ENCODE data around the gene MAN2A2. TPM values are rescaled to one million over a fixed set of nuclear protein-coding genes. Genes with fewer than 3 reads are reported as not detected.

MAN2A2 gene
- total RNA-seq, 1 experiment from 2014 or later = 64.9 TPM

DNA sequence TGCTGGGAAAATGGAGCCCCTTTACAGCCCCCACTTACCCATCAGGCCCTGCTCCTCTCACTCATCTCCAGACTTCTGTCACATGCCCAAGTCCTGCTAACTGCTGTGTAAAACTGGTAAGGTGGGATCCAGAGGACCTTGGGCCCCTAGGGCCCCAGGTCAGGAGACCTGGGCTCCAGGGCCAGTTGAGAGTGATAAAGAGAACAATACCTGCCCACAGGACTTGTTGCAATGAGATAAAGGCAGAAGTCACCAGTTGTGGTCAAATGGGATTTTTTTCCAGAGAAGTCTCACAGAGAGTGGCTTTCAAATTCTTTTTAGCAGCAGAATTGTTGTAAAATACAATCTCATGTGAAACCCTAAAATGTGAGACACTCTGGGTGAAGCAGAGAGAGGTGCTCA, 34.0 kb upstream of the MAN2A2 start:
- ChIA-PET POLR2A (interaction anchor here (1.0 kb wide), 1 partner anchor 152 kb away, joined by 3 read pairs; the partner anchor contains the start of gene BLM), CTCF (interaction anchor here (1.2 kb wide), 1 partner anchor 17 kb away, joined by 4 read pairs; no protein-coding TSS in a partner anchor)
- no peak for TF ChIP-seq CTCF (IDR thresholded peaks at IDR 0.05; ENCODE audit: insufficient read depth in 1 of 2, low read depth in 1 of 2, low read length in 1 of 2, severe bottlenecking in 1 of 2, unreplicated experiment in 1 of 2)
- Mint-ChIP-seq H3K27me3 (ENCODE audit: insufficient read depth, unreplicated experiment) (no peaks in the 10 kb centered on the region), H3K36me3 (ENCODE audit: insufficient read depth, unreplicated experiment) (peaks cover 12% of the 10 kb centered on the region), H3K27ac (ENCODE audit: unreplicated experiment) (peak overlapping the region; percentile 64), H3K4me3 (ENCODE audit: unreplicated experiment) (peak overlapping the region; percentile 71), H3K4me1 (ENCODE audit: low read depth, unreplicated experiment) (peaks cover 38% of the 10 kb centered on the region), H3K9me3 (ENCODE audit: unreplicated experiment) (no peaks in the 10 kb centered on the region)
- Histone ChIP-seq H3K36me3 (ENCODE audit: control insufficient read depth, insufficient read depth, low read length) (no peaks in the 10 kb centered on the region), H3K27me3 (replicated peaks; ENCODE audit: control insufficient read depth, insufficient read depth, low read length) (no peaks in the 10 kb centered on the region), H3K4me1 (peaks cover 60% of the 10 kb centered on the region), H3K9me3 (no peaks in the 10 kb centered on the region), H3K4me3 (ENCODE audit: low read depth, low read length) (no peak overlapping the region)
- no TSS peak for BruUV-seq (replicated peaks)
- intact Hi-C loops (cut with micrococcal nuclease; ENCODE audit: unreplicated experiment) = no loop called here
- no peak for DNase-seq

DNA sequence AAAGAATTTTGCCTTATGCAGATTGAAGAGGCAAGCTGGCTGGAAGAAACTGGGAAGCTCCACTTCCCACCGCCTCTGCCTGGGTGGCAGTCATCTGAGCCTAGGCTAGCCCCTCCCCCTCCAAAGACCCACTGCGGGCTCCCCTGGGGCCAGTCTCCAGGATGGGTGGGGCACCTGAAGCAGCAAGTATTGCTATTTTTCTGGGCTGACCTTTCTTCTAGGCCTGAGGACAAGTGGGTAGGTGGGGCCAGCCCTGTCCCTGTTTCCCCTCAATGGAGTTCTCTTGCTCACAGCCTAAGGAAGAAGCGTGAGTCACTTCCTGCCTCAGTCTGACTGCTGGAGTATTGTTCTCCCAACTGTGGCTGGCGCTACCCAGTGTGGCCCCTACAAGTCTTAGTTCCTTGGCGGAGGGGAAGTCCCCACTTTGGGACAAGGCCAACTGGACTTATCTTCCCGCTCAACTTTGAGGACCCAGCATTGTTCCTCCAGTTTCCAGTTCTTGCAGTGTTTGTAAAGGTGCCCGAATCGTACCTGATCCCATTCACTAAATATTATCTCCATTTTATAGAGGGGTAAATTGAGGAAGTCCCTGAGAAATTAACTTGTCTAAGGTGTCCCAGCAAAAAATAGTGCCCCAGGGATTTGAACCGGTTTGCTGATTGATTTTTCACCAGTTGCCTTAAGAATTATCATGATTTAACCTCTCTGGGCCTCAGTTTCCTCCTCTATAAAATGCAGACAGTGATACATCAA, 33.3 kb upstream of the MAN2A2 start:
- Histone ChIP-seq H3K27me3 (replicated peaks; ENCODE audit: control insufficient read depth, insufficient read depth, low read length) (no peaks in the 10 kb centered on the region), H3K36me3 (ENCODE audit: control insufficient read depth, insufficient read depth, low read length) (no peaks in the 10 kb centered on the region), H3K4me1 (peaks cover 66% of the 10 kb centered on the region), H3K9me3 (no peaks in the 10 kb centered on the region), H3K4me3 (ENCODE audit: low read depth, low read length) (no peak overlapping the region)
- intact Hi-C loops (cut with micrococcal nuclease; ENCODE audit: unreplicated experiment) = loop anchor here (5.0 kb wide), 2 partner anchors 47 to 222 kb away; no protein-coding TSS in a partner anchor
- ChIA-PET CTCF (no interaction called here), POLR2A (interaction anchor here (1.0 kb wide), 1 partner anchor 153 kb away, joined by 3 read pairs; the partner anchor contains the start of gene BLM)
- Mint-ChIP-seq H3K27ac (ENCODE audit: unreplicated experiment) (peak overlapping the region; percentile 64), H3K36me3 (ENCODE audit: insufficient read depth, unreplicated experiment) (peaks cover 12% of the 10 kb centered on the region), H3K4me1 (ENCODE audit: low read depth, unreplicated experiment) (peaks cover 38% of the 10 kb centered on the region), H3K4me3 (ENCODE audit: unreplicated experiment) (peak overlapping the region; percentile 71), H3K9me3 (ENCODE audit: unreplicated experiment) (no peaks in the 10 kb centered on the region), H3K27me3 (ENCODE audit: insufficient read depth, unreplicated experiment) (no peaks in the 10 kb centered on the region)
- no peak for TF ChIP-seq CTCF (IDR thresholded peaks at IDR 0.05; ENCODE audit: insufficient read depth in 1 of 2, low read depth in 1 of 2, low read length in 1 of 2, severe bottlenecking in 1 of 2, unreplicated experiment in 1 of 2)
- DNase-seq = peak; percentile 60 to 78
- no TSS peak for BruUV-seq (replicated peaks)

DNA sequence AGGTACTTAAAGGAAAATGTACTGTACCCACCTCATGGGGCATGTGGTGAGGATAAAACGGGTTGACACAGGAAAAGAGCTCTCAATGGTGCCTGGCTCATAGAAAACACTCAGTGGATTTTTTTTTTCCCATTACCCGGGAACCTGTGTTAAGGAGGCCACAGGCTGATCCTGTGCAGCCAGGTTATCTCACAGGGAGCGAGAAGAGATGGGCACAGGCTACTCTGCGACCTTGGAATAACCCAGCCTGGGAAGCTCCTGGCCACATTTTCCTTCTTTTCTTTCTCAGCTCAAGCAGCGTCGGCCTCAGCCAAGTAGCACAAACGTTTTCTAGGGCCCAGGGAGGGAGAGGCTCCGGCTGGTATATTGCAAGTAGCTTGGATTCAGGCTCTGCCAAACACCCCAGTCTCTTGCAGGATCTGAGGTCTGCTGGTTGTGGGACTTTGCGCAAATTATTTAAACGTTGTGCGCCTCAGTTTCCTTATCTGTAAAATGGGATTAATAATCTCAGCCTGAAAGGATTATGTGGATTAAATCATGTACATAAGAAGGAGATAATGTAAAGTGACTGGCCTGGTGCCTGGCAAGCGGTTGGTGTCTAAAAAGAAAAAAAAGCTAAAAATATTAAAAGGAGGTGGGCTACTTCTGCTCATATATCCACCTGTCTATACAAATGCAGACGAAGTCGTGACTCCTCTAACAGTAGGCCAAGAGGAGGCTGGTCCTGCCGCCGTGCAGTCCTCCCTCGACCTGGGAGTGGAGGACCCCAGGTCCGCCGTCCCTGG, 32.6 kb upstream of the MAN2A2 start:
- ChIA-PET POLR2A (interaction anchor here (1.2 kb wide), 1 partner anchor 154 kb away, joined by 4 read pairs; the partner anchor contains the start of gene BLM), CTCF (no interaction called here)

More for the DNA sequence above, 32.6 kb upstream of the MAN2A2 start:
- Mint-ChIP-seq H3K4me3 (ENCODE audit: unreplicated experiment) (peak overlapping the region; percentile 71), H3K4me1 (ENCODE audit: low read depth, unreplicated experiment) (peaks cover 37% of the 10 kb centered on the region), H3K27ac (ENCODE audit: unreplicated experiment) (peak overlapping the region; percentile 53), H3K27me3 (ENCODE audit: insufficient read depth, unreplicated experiment) (no peaks in the 10 kb centered on the region), H3K9me3 (ENCODE audit: unreplicated experiment) (no peaks in the 10 kb centered on the region), H3K36me3 (ENCODE audit: insufficient read depth, unreplicated experiment) (peaks cover 11% of the 10 kb centered on the region)
- intact Hi-C loops (cut with micrococcal nuclease; ENCODE audit: unreplicated experiment) = loop anchor here (5.0 kb wide), 2 partner anchors 48 to 223 kb away; no protein-coding TSS in a partner anchor
- Histone ChIP-seq H3K36me3 (ENCODE audit: control insufficient read depth, insufficient read depth, low read length) (no peaks in the 10 kb centered on the region), H3K27me3 (replicated peaks; ENCODE audit: control insufficient read depth, insufficient read depth, low read length) (no peaks in the 10 kb centered on the region), H3K9me3 (no peaks in the 10 kb centered on the region), H3K4me1 (peaks cover 66% of the 10 kb centered on the region), H3K4me3 (ENCODE audit: low read depth, low read length) (peak overlapping the region; percentile 58)
- TF ChIP-seq CTCF (IDR thresholded peaks at IDR 0.05; ENCODE audit: insufficient read depth in 1 of 2, low read depth in 1 of 2, low read length in 1 of 2, severe bottlenecking in 1 of 2, unreplicated experiment in 1 of 2) = no peak
- BruUV-seq (replicated peaks) = TSS peak; percentile 67
- no peak for DNase-seq

Measured in Caco-2 (cell line).